ENCODE data around the gene CLCA2.

The CLCA2 gene

DNA sequence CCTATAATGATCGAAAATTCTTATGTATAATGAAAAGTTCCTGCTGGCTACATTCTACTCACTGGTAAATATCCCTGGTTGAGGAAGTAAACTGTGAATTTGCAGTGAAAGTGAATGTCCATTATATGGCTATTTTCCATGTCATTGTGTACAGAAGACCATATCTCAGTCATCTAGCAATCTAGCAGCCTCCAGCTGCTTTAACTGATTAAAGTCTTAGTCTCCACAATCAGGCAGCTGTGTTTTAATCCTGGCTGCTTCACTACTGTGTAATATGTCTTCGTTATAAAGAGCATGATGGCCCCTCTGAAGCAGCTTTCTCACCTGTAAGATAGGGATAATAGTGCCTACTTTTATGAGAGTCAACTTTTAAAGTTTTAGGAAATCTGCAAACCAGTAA is 11.4 kb downstream of the CLCA2 start:
- no peaks in the 10 kb centered on the region for H3K36me3 ChIP-seq
- no peak for DNase-seq
- no peak overlapping the region for H3K4me3 ChIP-seq (ENCODE audit: low read depth, low read length)
- H3K4me1 ChIP-seq, result no peaks in the 10 kb centered on the region
- no peaks in the 10 kb centered on the region for H3K9me3 ChIP-seq
- no peaks in the 10 kb centered on the region for H3K27me3 ChIP-seq
- TF ChIP-seq CTCF (IDR thresholded peaks at IDR 0.05; ENCODE audit: low read depth, low read length), result no peak

DNA sequence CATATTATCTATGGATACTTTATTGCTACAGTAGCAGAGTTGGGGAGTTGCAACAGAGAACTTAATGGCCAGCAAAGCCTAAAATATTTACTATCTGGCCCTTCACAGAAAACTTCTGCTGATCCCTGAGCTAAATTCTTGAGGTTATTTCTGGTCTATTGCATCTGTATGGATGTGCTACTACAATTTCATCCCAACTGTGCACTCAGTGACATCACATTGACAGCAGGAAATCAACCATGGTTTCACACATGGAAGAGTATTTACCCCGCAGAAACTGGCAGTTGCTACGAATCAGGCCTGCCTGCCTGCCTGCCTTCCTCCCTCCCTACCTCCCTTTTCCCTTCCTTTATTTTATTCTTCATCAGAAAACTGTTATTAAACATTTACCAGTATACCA is 12.1 kb downstream of the CLCA2 start:
- DNase-seq, result no peak
- H3K9me3 ChIP-seq, result no peaks in the 10 kb centered on the region
- no peak overlapping the region for H3K4me3 ChIP-seq (ENCODE audit: low read depth, low read length)
- TF ChIP-seq CTCF (IDR thresholded peaks at IDR 0.05; ENCODE audit: low read depth, low read length), result no peak
- no peaks in the 10 kb centered on the region for H3K4me1 ChIP-seq
- no peaks in the 10 kb centered on the region for H3K27me3 ChIP-seq
- H3K36me3 ChIP-seq, result no peaks in the 10 kb centered on the region

- no peaks in the 10 kb centered on the region for H3K9me3 ChIP-seq
- no peak for DNase-seq
Measured at GRCh38 chr1:86441581-86441980, 17.6 kb downstream of the CLCA2 start.

GRCh38 chr1:86441997-86442396 is 18.0 kb downstream of the CLCA2 start:
- no peaks in the 10 kb centered on the region for H3K4me1 ChIP-seq
- TF ChIP-seq CTCF (IDR thresholded peaks at IDR 0.05; ENCODE audit: low read depth, low read length), result no peak
- no peaks in the 10 kb centered on the region for H3K36me3 ChIP-seq
- H3K27me3 ChIP-seq, result no peaks in the 10 kb centered on the region
- DNase-seq, result no peak
- H3K9me3 ChIP-seq, result no peaks in the 10 kb centered on the region
- H3K4me3 ChIP-seq (ENCODE audit: low read depth, low read length), result no peak overlapping the region

More at GRCh38 chr1:86441581-86441980, 17.6 kb downstream of the CLCA2 start:
- Histone ChIP-seq H3K4me1 (no peaks in the 10 kb centered on the region), H3K4me3 (ENCODE audit: low read depth, low read length) (no peak overlapping the region), H3K27me3 (no peaks in the 10 kb centered on the region), H3K36me3 (no peaks in the 10 kb centered on the region)
- no peak for TF ChIP-seq CTCF (IDR thresholded peaks at IDR 0.05; ENCODE audit: low read depth, low read length)

- Histone ChIP-seq H3K36me3 (no peaks in the 10 kb centered on the region), H3K4me1 (no peaks in the 10 kb centered on the region), H3K4me3 (ENCODE audit: low read depth, low read length) (no peak overlapping the region), H3K27me3 (no peaks in the 10 kb centered on the region), H3K9me3 (no peaks in the 10 kb centered on the region)
- DNase-seq, result no peak
- no peak for TF ChIP-seq CTCF (IDR thresholded peaks at IDR 0.05; ENCODE audit: low read depth, low read length)
Measured at GRCh38 chr1:86445919-86446318, 21.9 kb downstream of the CLCA2 start.

GRCh38 chr1:86447198-86447790 is 23.3 kb downstream of the CLCA2 start:
- H3K9me3 ChIP-seq, result no peaks in the 10 kb centered on the region
- H3K36me3 ChIP-seq, result no peaks in the 10 kb centered on the region
- H3K27me3 ChIP-seq, result no peaks in the 10 kb centered on the region
- no peaks in the 10 kb centered on the region for H3K4me1 ChIP-seq
- no peak for TF ChIP-seq CTCF (IDR thresholded peaks at IDR 0.05; ENCODE audit: low read depth, low read length)
- DNase-seq, result no peak
- H3K4me3 ChIP-seq (ENCODE audit: low read depth, low read length), result no peak overlapping the region

Measured in BE2C (cell line).